Epithelial cell of esophagus (primary cell): ENCODE data around the gene GRIA3.
A peak's percentile ranks its signal among the peaks of the same experiment; 100 is the strongest.

Source experiments
- DNase-seq: peaks from one replicate; pipeline ENCODE4 v3.0.0; 2010; ENCODE audit warnings: low read depth
- H3K4me3 ChIP-seq: 2 replicates; pipeline ENCODE4 v1.5.1; 2011; ENCODE audit warnings: mild to moderate bottlenecking, low read length, control low read depth
- TF ChIP-seq, protein P1 (sequence below): IDR thresholded peaks from 2 replicates; pipeline ENCODE4 v1.5.1; 2011; ENCODE audit warnings: low read depth, mild to moderate bottlenecking, low read length, control low read depth, inconsistent platforms; ENCODE audit not compliant: insufficient read depth; ENCODE audit errors: missing control alignments

GRIA3 gene

DNA sequence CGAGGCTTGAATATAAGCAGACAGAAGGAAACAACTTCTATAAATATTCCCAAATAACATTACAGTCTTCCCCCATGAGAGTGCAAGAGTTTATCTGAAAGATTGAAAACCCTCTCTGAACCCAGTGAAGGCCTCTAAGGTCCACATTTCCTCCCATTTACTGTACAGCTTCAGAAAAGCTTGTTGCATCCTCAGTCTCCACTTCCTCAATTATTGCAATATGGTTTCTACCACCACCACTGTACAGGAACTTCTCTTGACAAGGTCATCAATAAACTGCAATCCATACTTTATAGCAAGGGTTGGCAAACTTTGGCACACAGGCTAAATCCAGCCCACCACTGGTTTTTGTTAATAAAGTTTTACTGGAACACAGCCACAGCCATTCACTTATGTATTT, 309.8 kb downstream of the GRIA3 start:
- TF ChIP-seq, protein P1, sequence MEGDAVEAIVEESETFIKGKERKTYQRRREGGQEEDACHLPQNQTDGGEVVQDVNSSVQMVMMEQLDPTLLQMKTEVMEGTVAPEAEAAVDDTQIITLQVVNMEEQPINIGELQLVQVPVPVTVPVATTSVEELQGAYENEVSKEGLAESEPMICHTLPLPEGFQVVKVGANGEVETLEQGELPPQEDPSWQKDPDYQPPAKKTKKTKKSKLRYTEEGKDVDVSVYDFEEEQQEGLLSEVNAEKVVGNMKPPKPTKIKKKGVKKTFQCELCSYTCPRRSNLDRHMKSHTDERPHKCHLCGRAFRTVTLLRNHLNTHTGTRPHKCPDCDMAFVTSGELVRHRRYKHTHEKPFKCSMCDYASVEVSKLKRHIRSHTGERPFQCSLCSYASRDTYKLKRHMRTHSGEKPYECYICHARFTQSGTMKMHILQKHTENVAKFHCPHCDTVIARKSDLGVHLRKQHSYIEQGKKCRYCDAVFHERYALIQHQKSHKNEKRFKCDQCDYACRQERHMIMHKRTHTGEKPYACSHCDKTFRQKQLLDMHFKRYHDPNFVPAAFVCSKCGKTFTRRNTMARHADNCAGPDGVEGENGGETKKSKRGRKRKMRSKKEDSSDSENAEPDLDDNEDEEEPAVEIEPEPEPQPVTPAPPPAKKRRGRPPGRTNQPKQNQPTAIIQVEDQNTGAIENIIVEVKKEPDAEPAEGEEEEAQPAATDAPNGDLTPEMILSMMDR, result no peak
- DNase-seq, result no peak
- no peak overlapping the region for H3K4me3 ChIP-seq

DNA sequence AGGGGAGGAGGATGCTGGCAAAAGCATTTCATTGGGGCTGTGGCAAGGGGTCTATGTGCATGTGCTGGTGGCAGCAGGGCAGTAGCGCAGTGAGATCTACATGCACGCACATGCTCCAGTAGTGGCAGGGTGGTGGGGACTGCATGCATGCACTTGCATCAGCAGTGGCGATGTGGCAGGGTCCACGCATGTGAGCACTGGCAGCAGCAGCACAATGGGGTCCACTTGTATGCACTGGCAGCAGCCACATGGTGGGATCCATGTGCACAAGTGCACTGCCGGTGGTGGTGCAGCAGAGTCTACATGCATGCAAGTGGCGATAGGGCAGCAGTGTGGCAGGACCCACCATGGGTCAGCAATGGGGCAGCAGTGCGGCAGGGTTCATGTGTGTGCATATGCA, 315.7 kb downstream of the GRIA3 start:
- TF ChIP-seq, protein P1, result no peak
- no peak overlapping the region for H3K4me3 ChIP-seq
- no peak for DNase-seq

DNA sequence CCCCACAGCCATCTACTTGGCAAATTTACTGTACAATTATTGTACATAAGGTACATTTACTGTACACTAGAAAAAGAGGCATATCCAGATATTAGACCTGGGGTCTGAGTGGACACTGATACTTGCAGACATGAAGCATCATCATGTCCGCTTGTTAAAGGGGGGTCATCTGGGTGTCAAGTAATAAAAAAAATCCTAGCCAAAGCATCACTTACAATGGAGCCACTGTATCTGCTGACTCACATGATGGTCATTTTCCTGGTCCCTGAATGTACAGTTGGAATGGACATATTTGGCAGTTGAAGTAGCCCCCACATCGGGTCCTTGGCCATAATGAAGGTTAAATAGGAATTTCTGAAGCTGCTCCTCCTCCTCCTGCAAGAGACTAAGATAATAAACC, 320.0 kb downstream of the GRIA3 start:
- H3K4me3 ChIP-seq, result no peak overlapping the region
- TF ChIP-seq, protein P1, result no peak
- no peak for DNase-seq

DNA sequence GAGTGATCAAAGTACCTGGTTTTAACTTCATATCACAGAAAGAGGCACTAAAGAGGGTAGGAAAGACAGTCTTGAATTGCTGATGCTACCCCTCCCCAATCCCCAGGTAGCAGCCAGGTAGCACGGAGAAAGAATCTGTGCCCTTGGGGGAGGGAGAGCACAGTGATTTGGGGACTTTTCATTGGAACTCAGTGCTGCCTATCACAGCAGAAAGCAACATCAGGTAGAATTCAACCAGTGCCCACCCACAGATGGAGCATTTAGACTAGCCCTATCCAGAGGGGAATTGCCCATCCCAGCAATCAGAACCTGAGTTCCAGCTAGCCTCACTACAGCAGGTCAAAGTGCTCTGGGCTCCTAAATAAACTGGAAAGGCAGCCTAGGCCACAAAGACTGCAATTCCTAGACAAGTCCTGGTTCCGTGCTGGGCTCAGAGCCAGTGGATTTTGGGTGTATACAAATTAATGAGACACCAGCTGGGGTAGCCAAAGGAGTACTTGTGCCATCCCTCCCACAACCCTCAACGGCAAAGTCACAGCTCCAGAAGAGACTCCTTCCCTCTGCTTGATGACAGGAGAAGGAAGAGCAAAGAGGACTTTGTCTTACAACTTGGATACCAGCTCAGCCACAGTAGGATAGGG, 320.7 kb downstream of the GRIA3 start:
- H3K4me3 ChIP-seq, result no peak overlapping the region
- DNase-seq, result no peak
- TF ChIP-seq, protein P1, result no peak

DNA sequence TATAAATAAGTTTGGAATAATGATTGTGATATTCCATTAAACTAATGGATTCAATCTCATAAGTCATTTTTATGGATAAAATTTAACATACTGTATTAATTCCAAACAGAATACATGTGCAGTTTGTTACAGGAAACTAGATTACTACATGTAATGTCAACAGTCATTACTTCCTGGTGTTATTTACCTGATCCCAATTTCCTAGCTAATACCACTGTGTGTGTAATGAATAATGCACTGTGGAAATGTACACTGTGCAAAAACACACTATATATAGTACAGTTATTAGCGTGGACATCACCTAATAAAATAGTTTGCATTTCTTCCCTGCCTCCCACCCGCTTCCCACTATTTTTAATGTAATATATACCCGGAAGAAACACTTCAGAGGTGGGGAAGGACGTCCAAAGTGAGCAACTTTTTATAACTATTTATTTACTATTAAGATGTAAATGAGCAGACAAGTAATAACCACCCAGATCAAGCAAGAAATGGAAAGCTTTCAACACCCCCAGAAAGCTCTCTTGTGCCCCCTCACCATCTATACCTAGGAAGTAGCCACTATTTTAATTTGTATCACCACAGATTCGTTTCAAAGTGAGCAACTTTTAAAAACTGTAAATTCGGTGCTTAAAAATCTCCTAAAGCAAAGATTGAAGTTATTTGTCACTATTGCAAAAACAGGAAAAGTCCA, 329.7 kb downstream of the GRIA3 start:
- H3K4me3 ChIP-seq, result peak overlapping the region; percentile 40
- TF ChIP-seq, protein P1, result no peak
- DNase-seq, result no peak

DNA sequence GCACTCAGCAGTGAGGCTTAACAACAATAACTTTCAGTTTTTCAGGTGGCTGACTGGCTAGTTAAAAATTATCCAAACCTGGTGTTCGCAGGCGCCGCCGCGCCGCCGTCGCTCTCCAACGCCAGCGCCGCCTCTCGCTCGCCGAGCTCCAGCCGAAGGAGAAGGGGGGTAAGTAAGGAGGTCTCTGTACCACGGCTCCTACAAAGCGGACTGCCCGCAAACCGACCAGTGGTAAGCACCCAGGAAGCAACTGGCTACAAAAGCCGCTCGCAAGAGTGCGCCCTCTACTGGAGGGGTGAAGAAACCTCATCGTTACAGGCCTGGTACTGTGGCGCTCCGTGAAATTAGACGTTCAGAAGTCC, 330.2 kb downstream of the GRIA3 start:
- peak overlapping the region; percentile 40 for H3K4me3 ChIP-seq
- TF ChIP-seq, protein P1, result peak; percentile 10
- DNase-seq, result peak; percentile 1

DNA sequence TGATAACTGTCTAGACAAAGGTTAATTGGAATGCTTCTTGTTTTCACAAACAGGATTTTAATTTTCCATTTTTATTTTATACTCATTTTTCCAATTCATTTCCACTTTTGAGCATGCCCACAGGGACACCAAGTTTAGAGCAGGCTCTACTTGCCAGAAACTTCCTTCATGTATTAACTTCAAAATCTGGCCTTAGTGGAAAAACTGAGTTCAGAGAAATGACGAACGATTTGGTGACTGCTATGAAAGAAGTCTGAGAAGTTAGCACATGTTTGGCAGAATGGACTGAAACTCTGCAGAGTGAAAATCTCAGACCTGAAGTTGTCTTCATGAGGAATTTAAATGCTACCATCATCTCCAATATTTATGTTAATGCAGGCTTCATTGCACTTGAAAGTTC, 334.7 kb downstream of the GRIA3 start:
- DNase-seq, result no peak
- TF ChIP-seq, protein P1, result no peak
- no peak overlapping the region for H3K4me3 ChIP-seq
